Measurements from ENCODE around the gene PTPRZ1.

The PTPRZ1 gene

DNA sequence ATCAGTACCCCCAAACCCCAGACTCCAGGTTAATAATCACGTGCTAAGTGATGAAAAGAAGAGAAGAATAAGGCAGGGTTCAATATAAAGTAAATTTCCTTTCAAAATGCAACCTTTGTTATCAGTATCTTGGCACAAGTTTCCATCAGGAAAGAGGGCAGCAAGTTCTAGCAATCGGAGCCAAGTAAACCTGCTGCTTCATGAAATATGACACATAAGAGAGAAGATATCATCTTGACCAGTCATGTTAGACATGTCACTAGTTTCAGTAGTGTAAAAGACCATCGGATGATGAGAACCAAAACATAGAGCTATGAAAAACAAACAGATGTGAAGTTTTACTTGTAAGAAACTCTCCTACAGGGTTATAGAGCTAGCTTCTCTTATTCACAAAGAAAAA, 227.1 kb downstream of the PTPRZ1 start:
- TF ChIP-seq PAX5 (IDR thresholded peaks at IDR 0.05; ENCODE audit: insufficient read depth, low read length, severe bottlenecking) = no peak
- TF ChIP-seq POLR2A (IDR thresholded peaks at IDR 0.05; ENCODE audit: low read depth, low read length) = no peak
- no peak for TF ChIP-seq TAF1 (IDR thresholded peaks at IDR 0.05; ENCODE audit: low read depth, low read length)
- TF ChIP-seq POU2F2 (IDR thresholded peaks at IDR 0.05; ENCODE audit: low read depth, low read length) = no peak
- TF ChIP-seq SPI1 (IDR thresholded peaks at IDR 0.05; ENCODE audit: low read depth, low read length) = no peak
- TF ChIP-seq POLR2AphosphoS5 (IDR thresholded peaks at IDR 0.05; ENCODE audit: low read depth, low read length) = no peak
- FAIRE-seq (no peak), DNase-seq (ENCODE audit: insufficient read length, low spot score) (no peak)

DNA sequence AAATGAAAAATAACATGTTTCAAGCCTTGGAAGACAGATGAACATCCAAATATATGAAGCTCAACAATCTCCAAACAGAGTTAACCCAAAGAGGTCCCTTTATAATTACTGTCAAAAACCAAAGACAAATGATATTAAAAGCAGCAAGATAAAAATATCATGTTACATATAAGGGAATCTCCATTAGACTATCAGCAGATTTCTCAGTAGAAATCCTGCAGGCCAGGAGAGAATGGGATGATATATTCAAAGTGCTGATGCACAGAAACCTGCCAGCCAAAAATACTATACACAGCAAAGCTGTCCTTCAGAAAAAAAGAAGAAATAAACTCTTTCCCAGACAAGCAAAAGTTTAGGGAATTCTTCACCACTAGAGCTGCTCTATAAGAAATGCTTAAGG, 230.1 kb downstream of the PTPRZ1 start:
- TF ChIP-seq POLR2A (IDR thresholded peaks at IDR 0.05; ENCODE audit: low read depth, low read length) (no peak), POU2F2 (IDR thresholded peaks at IDR 0.05; ENCODE audit: low read depth, low read length) (no peak), PAX5 (IDR thresholded peaks at IDR 0.05; ENCODE audit: insufficient read depth, low read length, severe bottlenecking) (no peak), POLR2AphosphoS5 (IDR thresholded peaks at IDR 0.05; ENCODE audit: low read depth, low read length) (no peak)
- no peak for DNase-seq (ENCODE audit: insufficient read length, low spot score)

More for the DNA sequence above, 230.1 kb downstream of the PTPRZ1 start:
- no peak for FAIRE-seq

All from GM12891 (cell line).